Retinal pigment epithelial cell (primary cell): ENCODE data around the gene DUSP16.
A peak's percentile ranks its signal among the peaks of the same experiment; 100 is the strongest.
"Not testable (repeated sequence)": the region's sequence is repeated elsewhere in the genome, so short reads cannot be mapped to it uniquely, and the experiment has no call there.

Experiments
- DNase-seq: peaks from one replicate; pipeline ENCODE4 v3.0.0-alpha.2; 2010; ENCODE audit warnings: low read depth
- H3K4me3 ChIP-seq: 2 replicates; pipeline ENCODE4 v1.5.1; 2011; ENCODE audit warnings: mild to moderate bottlenecking, low read length, control low read depth, moderate library complexity
- TF ChIP-seq, protein P1 (sequence below): conservative IDR thresholded peaks from 2 replicates; pipeline ENCODE4 v1.5.1; 2011; ENCODE audit warnings: low read depth, low read length, control low read depth, inconsistent platforms

DUSP16 gene

DNA sequence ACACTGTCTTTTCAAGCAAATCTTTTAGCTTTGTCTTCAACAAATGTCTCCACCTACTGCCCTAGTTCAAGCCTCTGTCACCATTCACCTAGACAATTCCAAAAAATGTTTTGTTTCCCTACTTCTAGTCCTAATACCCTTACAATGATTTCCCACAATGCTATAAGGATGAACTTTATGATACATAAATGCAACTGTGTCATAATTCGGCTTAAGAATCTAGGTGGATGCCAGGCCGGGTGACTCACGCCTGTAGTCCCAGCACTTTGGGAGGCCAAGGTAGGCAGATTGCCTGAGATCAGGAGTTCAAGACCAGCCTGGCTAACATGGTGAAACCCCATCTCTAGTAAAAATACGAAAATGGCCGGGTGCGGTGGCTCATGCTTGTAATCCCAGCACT, 28.3 kb upstream of the DUSP16 start:
- no peak overlapping the region for H3K4me3 ChIP-seq
- TF ChIP-seq, protein P1, sequence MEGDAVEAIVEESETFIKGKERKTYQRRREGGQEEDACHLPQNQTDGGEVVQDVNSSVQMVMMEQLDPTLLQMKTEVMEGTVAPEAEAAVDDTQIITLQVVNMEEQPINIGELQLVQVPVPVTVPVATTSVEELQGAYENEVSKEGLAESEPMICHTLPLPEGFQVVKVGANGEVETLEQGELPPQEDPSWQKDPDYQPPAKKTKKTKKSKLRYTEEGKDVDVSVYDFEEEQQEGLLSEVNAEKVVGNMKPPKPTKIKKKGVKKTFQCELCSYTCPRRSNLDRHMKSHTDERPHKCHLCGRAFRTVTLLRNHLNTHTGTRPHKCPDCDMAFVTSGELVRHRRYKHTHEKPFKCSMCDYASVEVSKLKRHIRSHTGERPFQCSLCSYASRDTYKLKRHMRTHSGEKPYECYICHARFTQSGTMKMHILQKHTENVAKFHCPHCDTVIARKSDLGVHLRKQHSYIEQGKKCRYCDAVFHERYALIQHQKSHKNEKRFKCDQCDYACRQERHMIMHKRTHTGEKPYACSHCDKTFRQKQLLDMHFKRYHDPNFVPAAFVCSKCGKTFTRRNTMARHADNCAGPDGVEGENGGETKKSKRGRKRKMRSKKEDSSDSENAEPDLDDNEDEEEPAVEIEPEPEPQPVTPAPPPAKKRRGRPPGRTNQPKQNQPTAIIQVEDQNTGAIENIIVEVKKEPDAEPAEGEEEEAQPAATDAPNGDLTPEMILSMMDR = no peak
- no peak for DNase-seq

DNA sequence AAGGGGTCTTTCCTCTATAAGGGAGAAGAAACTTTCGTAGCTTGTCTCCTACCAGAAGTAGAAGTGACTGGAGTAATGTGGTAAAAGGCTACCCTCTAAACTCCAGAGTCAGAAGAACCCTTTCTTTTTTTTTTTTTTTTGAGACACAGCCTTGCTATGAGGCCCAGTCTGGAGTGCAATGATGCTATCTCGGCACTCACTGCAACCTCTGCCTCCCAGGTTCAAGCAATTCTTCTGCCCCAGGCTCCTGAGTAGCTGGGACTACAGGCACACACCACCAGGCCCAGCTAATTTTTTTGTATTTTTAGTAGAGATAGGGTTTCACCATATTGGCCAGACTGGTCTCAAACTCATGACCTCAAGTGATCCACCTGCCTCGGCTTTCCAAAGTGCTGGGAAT, 25.8 kb upstream of the DUSP16 start:
- DNase-seq = not testable (repeated sequence)

DNA sequence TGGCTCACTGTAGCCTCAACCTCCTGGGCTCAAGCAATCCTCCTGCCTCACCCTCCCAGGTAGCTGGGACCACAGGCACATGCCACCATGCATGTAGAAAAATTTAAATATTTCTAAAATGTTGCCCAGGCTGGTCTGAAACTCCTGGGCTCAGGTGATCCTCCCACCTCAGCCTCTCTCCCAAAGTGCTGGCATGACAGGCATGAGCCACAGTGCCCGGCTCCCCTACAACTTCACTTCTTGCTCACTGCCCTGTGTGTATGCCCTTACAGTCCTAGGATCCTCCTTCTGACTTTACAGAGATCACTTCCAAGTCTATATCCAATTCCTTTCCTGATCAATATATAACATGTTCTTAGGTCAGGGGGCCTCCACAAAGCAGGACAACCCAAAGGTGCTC, 25.2 kb upstream of the DUSP16 start:
- TF ChIP-seq, protein P1 = no peak
- H3K4me3 ChIP-seq = no peak overlapping the region

More for the DNA sequence above, 25.8 kb upstream of the DUSP16 start:
- not testable (repeated sequence) for H3K4me3 ChIP-seq

DNA sequence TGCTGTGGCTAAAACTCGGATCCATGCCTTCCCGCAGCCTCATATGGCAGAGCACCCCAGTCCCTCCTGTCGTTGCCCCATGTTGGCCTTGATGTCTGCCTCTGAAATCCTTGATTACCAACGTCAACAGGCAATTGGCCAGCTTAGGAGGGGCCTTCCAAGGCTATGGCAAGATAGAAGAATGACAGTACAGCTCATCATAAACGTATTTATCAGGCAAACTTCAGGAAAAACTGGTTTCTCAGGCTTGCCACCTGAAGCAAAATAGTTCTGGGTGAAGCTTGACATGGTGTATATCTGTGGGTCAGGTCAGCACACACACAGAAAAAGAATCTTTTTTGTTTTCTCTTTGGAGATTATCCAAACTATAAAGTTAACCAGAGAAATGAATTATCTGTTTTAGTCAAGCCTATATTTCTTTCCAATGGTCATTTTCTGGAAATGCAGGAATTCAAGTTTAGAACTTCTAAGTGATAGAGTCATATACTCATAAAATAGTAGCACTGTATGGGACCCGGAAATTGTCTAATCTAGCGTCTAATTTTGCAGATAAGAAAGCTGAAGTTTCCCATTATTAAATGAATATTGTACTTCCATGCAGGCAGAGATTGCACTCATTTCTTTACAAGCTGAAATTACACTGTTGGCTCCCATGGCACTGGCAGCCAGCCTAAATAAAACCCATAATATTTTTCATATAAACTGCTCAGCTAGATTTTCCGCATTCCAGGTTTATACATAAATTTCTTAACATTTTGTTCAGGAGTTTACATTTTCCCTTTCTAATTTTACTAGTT, 24.4 kb upstream of the DUSP16 start:
- H3K4me3 ChIP-seq = no peak overlapping the region
- no peak for DNase-seq
- TF ChIP-seq, protein P1 = no peak

More for the DNA sequence above, 25.2 kb upstream of the DUSP16 start:
- DNase-seq = no peak

DNA sequence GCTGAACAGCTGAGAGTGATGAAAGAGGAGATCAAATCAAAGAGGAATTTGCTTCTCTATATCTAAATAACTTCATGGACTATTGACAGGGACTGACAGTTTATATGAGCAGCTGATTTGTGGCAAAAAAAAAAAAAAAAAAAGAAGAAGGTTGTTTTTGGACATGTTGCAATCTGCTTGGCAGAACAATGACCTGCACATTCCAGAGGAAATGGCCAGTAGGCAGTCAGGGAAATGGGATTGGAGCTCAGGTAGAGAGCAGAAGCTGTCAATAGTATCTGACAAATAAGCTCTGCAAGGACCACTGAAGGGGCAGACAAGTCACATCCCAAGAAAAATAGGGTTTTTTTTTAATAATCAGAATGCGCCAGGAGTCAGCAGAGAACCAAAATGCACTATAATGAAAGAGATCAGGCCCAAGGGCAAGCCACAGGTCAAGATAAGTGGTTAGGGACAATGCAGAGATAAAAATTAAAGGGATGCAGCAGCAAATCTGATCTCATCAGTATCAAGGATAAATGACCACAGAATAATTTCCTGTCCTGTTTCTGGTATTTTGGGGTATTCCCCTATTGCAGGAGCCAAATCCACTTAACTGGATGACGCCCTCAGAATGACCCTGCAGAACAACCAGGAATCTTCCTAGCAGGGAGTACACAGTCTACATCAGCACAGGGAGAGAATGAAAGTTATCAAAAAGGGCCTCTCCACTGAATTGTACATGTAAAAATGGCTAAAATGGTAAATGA, 22.6 kb upstream of the DUSP16 start:
- no peak for DNase-seq
- TF ChIP-seq, protein P1 = no peak

DNA sequence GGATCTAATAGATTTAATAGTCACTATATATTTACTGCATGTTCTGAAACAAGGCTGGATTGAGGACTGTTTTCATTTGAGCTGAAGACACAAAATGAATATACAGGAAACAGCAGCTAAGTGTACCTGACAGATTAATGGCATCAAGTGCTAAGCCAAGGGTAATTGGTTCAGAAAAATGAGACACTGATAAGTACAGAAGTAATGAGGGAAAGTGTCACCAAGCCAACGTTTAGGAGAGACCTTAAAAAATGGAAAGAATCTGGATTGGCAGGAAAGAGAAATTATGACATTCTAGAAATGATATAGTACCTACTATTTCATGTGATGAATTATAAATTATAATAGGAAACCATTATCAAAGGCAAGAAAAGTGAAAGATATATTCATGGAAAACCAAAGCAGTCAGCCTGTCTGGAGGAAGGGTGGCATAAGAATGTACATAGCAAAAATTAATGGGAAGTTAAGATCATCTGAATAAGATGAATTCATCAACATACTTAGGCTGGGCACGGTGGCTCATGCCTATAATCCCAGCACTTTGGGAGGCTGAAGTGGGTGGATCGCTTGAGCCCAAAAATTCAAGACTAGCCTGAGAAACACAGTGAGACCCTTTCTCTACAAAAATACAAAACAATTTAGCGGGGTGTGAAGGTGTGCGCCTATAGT, 21.0 kb upstream of the DUSP16 start:
- TF ChIP-seq, protein P1 = no peak
- DNase-seq = no peak
- no peak overlapping the region for H3K4me3 ChIP-seq

More for the DNA sequence above, 22.6 kb upstream of the DUSP16 start:
- H3K4me3 ChIP-seq = no peak overlapping the region

DNA sequence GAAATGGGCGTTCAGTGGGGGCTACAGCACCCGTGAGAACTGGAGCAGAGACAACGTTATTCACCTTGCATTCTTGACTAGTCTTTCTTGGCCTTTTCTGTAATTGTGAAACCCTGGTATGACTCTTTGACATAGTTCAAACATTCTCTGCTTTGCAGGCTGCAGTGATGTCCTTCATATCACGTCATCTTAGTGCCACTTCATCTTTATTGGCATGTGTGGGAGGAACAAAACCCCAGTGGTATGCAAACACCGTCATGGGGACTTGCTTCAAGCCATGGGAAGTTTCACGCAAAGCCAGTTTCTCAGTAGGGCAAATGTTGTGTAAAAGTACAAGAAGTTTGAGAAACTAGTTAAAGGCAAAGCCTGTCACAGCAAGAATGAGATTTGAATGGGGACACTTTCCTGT, 20.2 kb upstream of the DUSP16 start:
- DNase-seq = peak; percentile 70
- TF ChIP-seq, protein P1 = no peak
- H3K4me3 ChIP-seq = no peak overlapping the region
